Testis (tissue), 3 donors: ENCODE data around the gene ZNF804A. TPM values are rescaled to one million over a fixed set of nuclear protein-coding genes. Genes with fewer than 3 reads are reported as not detected.

Experiments used
- DNase-seq: peaks from one replicate; pipeline ENCODE4 v3.0.0-alpha.2; 2019
- H3K27ac ChIP-seq, 2 donors: fragments of 200-600 bp; sonication (generic); one replicate each; pipeline ENCODE4 v1.5.1; 2019
- H3K27me3 ChIP-seq: fragments of 200-600 bp; sonication (generic); one replicate; pipeline ENCODE4 v1.5.1; 2019
- H3K36me3 ChIP-seq: fragments of 200-600 bp; sonication (generic); one replicate; pipeline ENCODE4 v1.5.1; 2017; ENCODE audit warnings: low read depth; ENCODE audit errors: missing control alignments
- H3K4me1 ChIP-seq: fragments of 200-600 bp; sonication (generic); one replicate; pipeline ENCODE4 v1.5.1; 2019
- H3K4me3 ChIP-seq, 2 donors: fragments of 200-600 bp; sonication (generic); one replicate each; pipeline ENCODE4 v1.5.1; 2017 to 2019
- H3K9me3 ChIP-seq: fragments of 200-600 bp; sonication (generic); one replicate; pipeline ENCODE4 v1.5.1; 2017
- POLR2A ChIP-seq: fragments of 450-650 bp; IDR thresholded peaks from one replicate; pipeline ENCODE4 v1.6.1; 2017; ENCODE audit warnings: antibody characterized with exemption, mild to moderate bottlenecking, moderate library complexity
- WGBS, 2 donors: methylation state at CpG; one replicate each; pipeline ENCODE4 v1.1.5; 2018; 5-methylcytosine and 5-hydroxymethylcytosine counted together
- intact Hi-C: fragments of 100-400 bp; cut with DNase I; formaldehyde crosslinking; loops from one replicate; pipeline ENCODE4 v1.15.1; 2023; ENCODE audit warnings: low total_unique reads
- polyA plus RNA-seq: library from polyadenylated mRNA; stranded (reverse); fragments of 350-450 nt; fragmentation: Illumina TruSeq; extraction: RNeasy Lipid Tissue Mini Kit (QIAGEN cat#74804); gene quantifications from one replicate; pipeline ENCODE4 v1.2.3, GENCODE V29; 2014; ENCODE audit warnings: low read depth, low replicate concordance; ENCODE audit not compliant: insufficient read depth
- total RNA-seq, 2 donors: library from RNA; depleted of rRNA; stranded (reverse); fragments of >200 nt; gene quantifications; one replicate each; pipeline ENCODE4 v1.2.3, GENCODE V29; 2016
- TF ChIP-seq, protein P1 (sequence below), 3 experiments: fragments of 450-650 bp in 2 of 3; fragments of 200-600 bp in 1 of 3; sonication (generic) in 1 of 3; IDR thresholded peaks; one replicate each; pipeline ENCODE4 v1.5.1; 2016 to 2019; ENCODE audit warnings: antibody characterized with exemption in 3 of 3, mild to moderate bottlenecking in 2 of 3, moderate library complexity in 1 of 3

The ZNF804A gene
- total and polyA plus RNA-seq, 3 donors from 2014 or later, result 0.50 to 0.63 TPM; not detected in 1

DNA sequence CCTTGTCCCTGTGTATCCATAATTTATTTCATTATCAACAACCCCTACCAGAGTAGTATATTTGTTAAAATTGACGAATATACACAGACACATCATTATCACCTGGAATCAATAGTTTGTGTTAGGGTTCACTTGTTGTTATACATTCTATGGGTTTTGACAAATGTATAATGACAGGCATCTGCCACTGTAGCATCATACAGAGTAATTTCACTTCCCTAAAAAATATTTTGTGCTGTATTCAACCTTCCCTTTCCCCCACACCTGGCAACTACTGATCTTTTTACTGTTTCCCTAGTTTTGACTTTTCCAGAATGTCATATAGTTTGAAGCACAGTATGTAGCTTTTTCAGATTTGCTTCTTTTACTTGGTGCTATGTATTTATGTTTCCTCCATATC lies 132.0 kb downstream of the ZNF804A start:
- H3K27me3 ChIP-seq, result no peaks in the 10 kb centered on the region
- intact Hi-C loops, result no loop called here
- no peak overlapping the region for H3K4me3 ChIP-seq
- WGBS, 2 donors, result 85 to 98% methylated on average over 1 of the region's 1 CpG
- no peak for DNase-seq
- TF ChIP-seq, protein P1, sequence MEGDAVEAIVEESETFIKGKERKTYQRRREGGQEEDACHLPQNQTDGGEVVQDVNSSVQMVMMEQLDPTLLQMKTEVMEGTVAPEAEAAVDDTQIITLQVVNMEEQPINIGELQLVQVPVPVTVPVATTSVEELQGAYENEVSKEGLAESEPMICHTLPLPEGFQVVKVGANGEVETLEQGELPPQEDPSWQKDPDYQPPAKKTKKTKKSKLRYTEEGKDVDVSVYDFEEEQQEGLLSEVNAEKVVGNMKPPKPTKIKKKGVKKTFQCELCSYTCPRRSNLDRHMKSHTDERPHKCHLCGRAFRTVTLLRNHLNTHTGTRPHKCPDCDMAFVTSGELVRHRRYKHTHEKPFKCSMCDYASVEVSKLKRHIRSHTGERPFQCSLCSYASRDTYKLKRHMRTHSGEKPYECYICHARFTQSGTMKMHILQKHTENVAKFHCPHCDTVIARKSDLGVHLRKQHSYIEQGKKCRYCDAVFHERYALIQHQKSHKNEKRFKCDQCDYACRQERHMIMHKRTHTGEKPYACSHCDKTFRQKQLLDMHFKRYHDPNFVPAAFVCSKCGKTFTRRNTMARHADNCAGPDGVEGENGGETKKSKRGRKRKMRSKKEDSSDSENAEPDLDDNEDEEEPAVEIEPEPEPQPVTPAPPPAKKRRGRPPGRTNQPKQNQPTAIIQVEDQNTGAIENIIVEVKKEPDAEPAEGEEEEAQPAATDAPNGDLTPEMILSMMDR (IDR thresholded peaks at IDR 0.05), result no peak
- TF ChIP-seq POLR2A, result no peak
- H3K4me1 ChIP-seq, result no peaks in the 10 kb centered on the region
- H3K36me3 ChIP-seq, result no peaks in the 10 kb centered on the region
- no peaks in the 10 kb centered on the region for H3K9me3 ChIP-seq
- no peak overlapping the region for H3K27ac ChIP-seq

DNA sequence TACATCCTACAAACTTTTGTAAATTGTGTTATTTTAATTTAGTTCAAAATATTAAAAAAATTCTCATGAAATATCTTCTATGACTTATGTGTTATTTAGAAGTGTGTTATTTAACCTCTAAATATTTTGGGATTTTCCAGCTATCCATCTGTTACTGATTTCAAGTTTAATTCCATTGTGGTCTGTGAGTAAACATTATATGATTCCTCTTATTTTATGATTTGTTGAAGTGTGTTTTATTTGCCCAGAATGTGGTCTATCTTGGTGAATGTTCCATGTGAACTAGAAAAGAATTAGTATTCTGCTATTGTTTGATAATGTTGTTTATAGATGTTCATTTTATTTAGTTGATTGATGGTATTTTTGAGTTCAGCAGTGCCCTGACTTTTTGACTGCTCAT lies 136.0 kb downstream of the ZNF804A start:
- H3K27me3 ChIP-seq, result no peaks in the 10 kb centered on the region
- no peak overlapping the region for H3K27ac ChIP-seq
- H3K4me3 ChIP-seq, result no peak overlapping the region
- H3K4me1 ChIP-seq, result no peaks in the 10 kb centered on the region
- no peak for DNase-seq
- no peaks in the 10 kb centered on the region for H3K9me3 ChIP-seq
- TF ChIP-seq POLR2A, result no peak
- TF ChIP-seq, protein P1 (IDR thresholded peaks at IDR 0.05), result no peak
- intact Hi-C loops, result no loop called here
- H3K36me3 ChIP-seq, result no peaks in the 10 kb centered on the region

DNA sequence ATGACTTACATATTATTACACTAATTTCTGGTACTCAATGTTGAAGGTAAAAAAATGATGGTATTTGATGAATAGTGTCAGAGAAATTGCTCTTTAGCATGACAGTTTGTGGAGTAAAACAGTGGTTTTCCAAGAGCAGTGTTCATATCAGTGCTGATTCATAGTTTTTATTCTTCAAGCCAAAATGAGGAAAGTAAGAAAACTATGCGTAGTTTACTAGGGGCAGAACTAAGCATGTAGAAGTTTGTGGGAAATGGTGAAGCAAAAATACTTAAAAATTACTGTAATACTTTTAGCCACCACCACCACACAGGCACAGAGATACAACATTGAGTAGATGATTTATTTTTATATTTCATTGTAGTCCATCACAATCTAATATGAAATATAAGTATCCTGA lies 137.3 kb downstream of the ZNF804A start:
- Histone ChIP-seq H3K27ac (no peak overlapping the region), H3K27me3 (no peaks in the 10 kb centered on the region), H3K9me3 (no peaks in the 10 kb centered on the region), H3K4me1 (no peaks in the 10 kb centered on the region), H3K36me3 (no peaks in the 10 kb centered on the region), H3K4me3 (no peak overlapping the region)
- no peak for DNase-seq
- WGBS, 2 donors, result 93 to 94% methylated on average over 1 of the region's 1 CpG
- no peak for TF ChIP-seq POLR2A
- TF ChIP-seq, protein P1 (IDR thresholded peaks at IDR 0.05), result no peak
- intact Hi-C loops, result no loop called here

DNA sequence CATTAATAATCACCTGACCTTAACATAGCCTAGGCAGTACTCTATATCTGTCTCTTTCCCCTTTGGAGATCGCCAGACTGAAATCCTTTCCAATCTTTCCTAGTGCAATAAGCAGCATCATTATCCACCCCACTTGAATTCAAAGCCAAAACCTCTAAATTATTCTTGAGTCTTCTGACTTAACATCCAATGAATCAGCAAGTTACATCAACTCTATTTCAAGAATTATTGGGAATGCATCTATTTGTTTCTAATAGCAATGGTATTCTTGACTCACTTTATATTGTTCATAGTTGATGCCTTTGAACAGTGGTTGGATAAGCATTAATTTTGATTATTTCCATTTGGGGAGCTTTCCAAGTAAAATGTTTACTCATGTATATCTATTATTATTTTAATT lies 144.8 kb downstream of the ZNF804A start:
- Histone ChIP-seq H3K4me1 (no peaks in the 10 kb centered on the region), H3K36me3 (no peaks in the 10 kb centered on the region), H3K9me3 (no peaks in the 10 kb centered on the region), H3K27me3 (no peaks in the 10 kb centered on the region), H3K4me3 (no peak overlapping the region), H3K27ac (no peak overlapping the region)
- no peak for DNase-seq
- intact Hi-C loops, result no loop called here
- WGBS, 2 donors, result 94 to 95% methylated on average over 1 of the region's 1 CpG
- TF ChIP-seq, protein P1 (IDR thresholded peaks at IDR 0.05), result no peak
- TF ChIP-seq POLR2A, result no peak

DNA sequence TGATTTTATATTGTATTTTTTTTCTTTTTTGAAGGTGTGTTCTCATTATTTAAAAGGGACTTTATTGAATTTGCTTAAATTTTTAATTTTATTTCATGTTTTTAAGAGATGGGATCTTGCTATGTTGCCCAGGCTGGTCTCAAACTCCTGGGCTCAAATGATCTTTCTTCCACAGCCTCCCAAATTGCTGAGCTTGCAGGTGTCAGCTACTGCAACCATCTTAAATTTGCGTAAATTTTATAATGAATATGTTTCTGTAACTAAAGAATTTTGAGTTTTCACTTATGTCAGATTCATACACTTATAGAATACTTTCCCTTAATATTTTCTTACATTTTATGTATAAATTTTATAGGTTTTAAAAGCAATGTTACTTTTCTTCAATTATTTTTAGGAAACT lies 157.8 kb downstream of the ZNF804A start:
- no peak overlapping the region for H3K4me3 ChIP-seq
- intact Hi-C loops, result no loop called here
- DNase-seq, result no peak
- no peaks in the 10 kb centered on the region for H3K27me3 ChIP-seq
- no peak overlapping the region for H3K27ac ChIP-seq
- H3K36me3 ChIP-seq, result no peaks in the 10 kb centered on the region
- H3K4me1 ChIP-seq, result no peaks in the 10 kb centered on the region
- H3K9me3 ChIP-seq, result no peaks in the 10 kb centered on the region
- WGBS, 2 donors, result 91 to 95% methylated on average over 1 of the region's 1 CpG
- no peak for TF ChIP-seq POLR2A
- TF ChIP-seq, protein P1 (IDR thresholded peaks at IDR 0.05), result no peak
